Neural crest cell (in vitro differentiated cells): ENCODE measurements around the gene ATG14. TPM values are rescaled to one million over a fixed set of nuclear protein-coding genes. Genes with fewer than 3 reads are reported as not detected.

Experiments used
- DNase-seq: peaks from one replicate; pipeline ENCODE4 v3.0.0; 2021; ENCODE audit warnings: low read depth, mixed read lengths, low spot score
- H3K27ac Mint-ChIP-seq: one replicate; pipeline ENCODE4 v1.8.0; 2021; ENCODE audit warnings: mild to moderate bottlenecking, mixed read lengths; ENCODE audit not compliant: unreplicated experiment
- H3K27me3 Mint-ChIP-seq: 2 replicates; pipeline ENCODE4 v1.8.0; 2021; ENCODE audit warnings: low read depth, mild to moderate bottlenecking, mixed read lengths
- H3K36me3 Mint-ChIP-seq: 2 replicates; pipeline ENCODE4 v1.8.0; 2021; ENCODE audit warnings: low read depth, mild to moderate bottlenecking, mixed read lengths
- H3K4me1 Mint-ChIP-seq: 2 replicates; pipeline ENCODE4 v1.8.0; 2021; ENCODE audit warnings: mixed read lengths
- H3K4me3 Mint-ChIP-seq: one replicate; pipeline ENCODE4 v1.8.0; 2021; ENCODE audit warnings: mild to moderate bottlenecking, mixed read lengths
- H3K9me3 Mint-ChIP-seq: 2 replicates; pipeline ENCODE4 v1.8.0; 2021; ENCODE audit warnings: mixed read lengths
- CTCF ChIP-seq: fragments of 200-600 bp; sonication (generic); conservative IDR thresholded peaks from 2 replicates; pipeline ENCODE4 v1.5.0; 2021; ENCODE audit warnings: antibody characterized with exemption, mild to moderate bottlenecking
- total RNA-seq: library from RNA; stranded (reverse); gene quantifications from 2 replicates; pipeline ENCODE4 v1.2.1, GENCODE V29; 2021

Gene ATG14
- total RNA-seq, 1 donor from 2014 or later, result 8.9 TPM

- peaks cover 28% of the 10 kb centered on the region for H3K4me1 Mint-ChIP-seq
- H3K27me3 Mint-ChIP-seq, result peaks cover 41% of the 10 kb centered on the region
- no peak overlapping the region for H3K27ac Mint-ChIP-seq
- H3K9me3 Mint-ChIP-seq, result no peaks in the 10 kb centered on the region
- TF ChIP-seq CTCF, result no peak
- DNase-seq, result no peak
- no peaks in the 10 kb centered on the region for H3K36me3 Mint-ChIP-seq
- H3K4me3 Mint-ChIP-seq, result no peak overlapping the region
Measured at GRCh38 chr14:55414551-55414950, 2.9 kb upstream of the ATG14 start.

GRCh38 chr14:55412676-55413075 lies 1.0 kb upstream of the ATG14 start:
- peak overlapping the region; percentile 87 for H3K4me3 Mint-ChIP-seq

GRCh38 chr14:55410876-55411275 lies 754 bp downstream of the ATG14 start:
- H3K27ac Mint-ChIP-seq, result peak overlapping the region; percentile 54
- H3K9me3 Mint-ChIP-seq, result no peaks in the 10 kb centered on the region
- H3K36me3 Mint-ChIP-seq, result no peaks in the 10 kb centered on the region
- no peak for DNase-seq
- peaks cover 29% of the 10 kb centered on the region for H3K27me3 Mint-ChIP-seq
- TF ChIP-seq CTCF, result no peak
- H3K4me1 Mint-ChIP-seq, result peaks cover 24% of the 10 kb centered on the region
- H3K4me3 Mint-ChIP-seq, result peak overlapping the region; percentile 87

More at GRCh38 chr14:55412676-55413075, 1.0 kb upstream of the ATG14 start:
- H3K9me3 Mint-ChIP-seq, result no peaks in the 10 kb centered on the region
- TF ChIP-seq CTCF, result no peak
- peaks cover 40% of the 10 kb centered on the region for H3K27me3 Mint-ChIP-seq
- no peaks in the 10 kb centered on the region for H3K36me3 Mint-ChIP-seq
- peaks cover 24% of the 10 kb centered on the region for H3K4me1 Mint-ChIP-seq
- H3K27ac Mint-ChIP-seq, result no peak overlapping the region
- DNase-seq, result no peak

- Mint-ChIP-seq H3K27ac (no peak overlapping the region), H3K4me3 (no peak overlapping the region), H3K4me1 (no peaks in the 10 kb centered on the region), H3K9me3 (no peaks in the 10 kb centered on the region), H3K36me3 (no peaks in the 10 kb centered on the region), H3K27me3 (no peaks in the 10 kb centered on the region)
- TF ChIP-seq CTCF, result no peak
- DNase-seq, result no peak
Measured at GRCh38 chr14:55404173-55404854, 7.3 kb downstream of the ATG14 start.

- no peak overlapping the region for H3K27ac Mint-ChIP-seq
- H3K4me1 Mint-ChIP-seq, result peaks cover 3% of the 10 kb centered on the region
- TF ChIP-seq CTCF, result no peak
- DNase-seq, result no peak
- no peaks in the 10 kb centered on the region for H3K36me3 Mint-ChIP-seq
- no peaks in the 10 kb centered on the region for H3K27me3 Mint-ChIP-seq
- H3K9me3 Mint-ChIP-seq, result no peaks in the 10 kb centered on the region
- H3K4me3 Mint-ChIP-seq, result no peak overlapping the region
Measured at GRCh38 chr14:55401751-55402150, 9.9 kb downstream of the ATG14 start.
